Measurements from ENCODE around the gene PDE12.

DNA sequence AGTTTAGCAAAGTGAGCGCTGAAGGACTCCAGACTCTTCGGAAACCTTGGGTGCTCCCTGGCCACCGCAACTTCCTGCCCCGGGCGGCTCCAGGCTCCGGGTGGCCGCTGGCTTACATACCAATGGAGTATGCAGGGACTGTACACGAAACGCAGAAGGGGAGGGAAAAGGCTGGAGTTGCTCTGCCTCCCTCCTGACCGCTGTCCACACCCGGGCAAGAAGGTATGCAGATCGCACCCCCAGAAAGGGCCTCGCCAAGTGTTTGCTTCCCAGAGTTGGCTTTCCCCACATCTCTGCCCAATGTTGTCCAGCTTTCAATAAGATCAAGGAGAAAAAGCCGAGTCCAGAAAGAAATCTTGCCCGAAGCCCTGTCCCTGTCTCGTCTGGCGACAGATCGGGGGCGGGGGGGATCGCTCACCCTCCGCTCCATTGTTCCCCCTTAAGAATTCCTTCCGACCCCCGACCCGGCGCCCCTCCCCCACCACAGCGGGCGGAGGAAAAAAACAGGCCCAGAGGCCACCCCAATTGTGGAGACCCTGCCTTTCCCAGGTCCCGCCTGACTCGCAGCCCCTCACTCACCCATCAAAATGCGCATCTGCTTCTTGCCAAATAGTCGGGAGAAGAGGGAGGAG is 40.5 kb downstream of the PDE12 start:
- TF ChIP-seq, protein P1, sequence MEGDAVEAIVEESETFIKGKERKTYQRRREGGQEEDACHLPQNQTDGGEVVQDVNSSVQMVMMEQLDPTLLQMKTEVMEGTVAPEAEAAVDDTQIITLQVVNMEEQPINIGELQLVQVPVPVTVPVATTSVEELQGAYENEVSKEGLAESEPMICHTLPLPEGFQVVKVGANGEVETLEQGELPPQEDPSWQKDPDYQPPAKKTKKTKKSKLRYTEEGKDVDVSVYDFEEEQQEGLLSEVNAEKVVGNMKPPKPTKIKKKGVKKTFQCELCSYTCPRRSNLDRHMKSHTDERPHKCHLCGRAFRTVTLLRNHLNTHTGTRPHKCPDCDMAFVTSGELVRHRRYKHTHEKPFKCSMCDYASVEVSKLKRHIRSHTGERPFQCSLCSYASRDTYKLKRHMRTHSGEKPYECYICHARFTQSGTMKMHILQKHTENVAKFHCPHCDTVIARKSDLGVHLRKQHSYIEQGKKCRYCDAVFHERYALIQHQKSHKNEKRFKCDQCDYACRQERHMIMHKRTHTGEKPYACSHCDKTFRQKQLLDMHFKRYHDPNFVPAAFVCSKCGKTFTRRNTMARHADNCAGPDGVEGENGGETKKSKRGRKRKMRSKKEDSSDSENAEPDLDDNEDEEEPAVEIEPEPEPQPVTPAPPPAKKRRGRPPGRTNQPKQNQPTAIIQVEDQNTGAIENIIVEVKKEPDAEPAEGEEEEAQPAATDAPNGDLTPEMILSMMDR (IDR thresholded peaks at IDR 0.05) = no peak
- TF ChIP-seq POLR2A (IDR thresholded peaks at IDR 0.05) = peak; percentile 36 to 79

All from adrenal gland (tissue), 5 donors.